Measurements from ENCODE around the gene TMEM235.

Gene TMEM235

DNA sequence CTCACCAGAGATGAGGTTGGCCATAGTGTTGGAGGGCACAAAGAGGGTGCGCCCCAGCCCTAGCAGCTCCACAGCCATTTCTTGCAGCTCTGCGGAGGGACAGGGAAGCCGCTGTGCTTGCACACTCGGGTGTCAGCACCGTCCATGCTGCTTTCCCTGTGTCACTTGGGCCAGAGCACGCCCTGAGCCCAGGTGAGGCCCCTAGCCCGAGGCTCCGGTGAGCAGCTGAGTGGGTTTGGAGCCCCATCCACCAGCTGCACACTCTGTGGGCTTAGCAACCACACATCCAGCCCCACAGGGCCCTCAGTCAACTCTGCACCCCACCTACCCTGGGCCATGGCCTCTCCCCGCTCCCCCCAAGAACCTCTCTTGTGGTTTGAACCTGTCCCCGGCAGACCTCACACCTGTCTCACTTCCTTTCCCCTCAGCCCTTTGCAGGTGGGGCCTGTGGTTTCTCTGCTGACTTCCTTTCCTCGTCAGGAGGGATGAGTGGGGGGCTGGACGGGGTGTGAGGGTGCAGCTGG, 20.7 kb downstream of the TMEM235 start:
- TF ChIP-seq, protein P1, sequence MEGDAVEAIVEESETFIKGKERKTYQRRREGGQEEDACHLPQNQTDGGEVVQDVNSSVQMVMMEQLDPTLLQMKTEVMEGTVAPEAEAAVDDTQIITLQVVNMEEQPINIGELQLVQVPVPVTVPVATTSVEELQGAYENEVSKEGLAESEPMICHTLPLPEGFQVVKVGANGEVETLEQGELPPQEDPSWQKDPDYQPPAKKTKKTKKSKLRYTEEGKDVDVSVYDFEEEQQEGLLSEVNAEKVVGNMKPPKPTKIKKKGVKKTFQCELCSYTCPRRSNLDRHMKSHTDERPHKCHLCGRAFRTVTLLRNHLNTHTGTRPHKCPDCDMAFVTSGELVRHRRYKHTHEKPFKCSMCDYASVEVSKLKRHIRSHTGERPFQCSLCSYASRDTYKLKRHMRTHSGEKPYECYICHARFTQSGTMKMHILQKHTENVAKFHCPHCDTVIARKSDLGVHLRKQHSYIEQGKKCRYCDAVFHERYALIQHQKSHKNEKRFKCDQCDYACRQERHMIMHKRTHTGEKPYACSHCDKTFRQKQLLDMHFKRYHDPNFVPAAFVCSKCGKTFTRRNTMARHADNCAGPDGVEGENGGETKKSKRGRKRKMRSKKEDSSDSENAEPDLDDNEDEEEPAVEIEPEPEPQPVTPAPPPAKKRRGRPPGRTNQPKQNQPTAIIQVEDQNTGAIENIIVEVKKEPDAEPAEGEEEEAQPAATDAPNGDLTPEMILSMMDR (IDR thresholded peaks at IDR 0.05): no peak

DNA sequence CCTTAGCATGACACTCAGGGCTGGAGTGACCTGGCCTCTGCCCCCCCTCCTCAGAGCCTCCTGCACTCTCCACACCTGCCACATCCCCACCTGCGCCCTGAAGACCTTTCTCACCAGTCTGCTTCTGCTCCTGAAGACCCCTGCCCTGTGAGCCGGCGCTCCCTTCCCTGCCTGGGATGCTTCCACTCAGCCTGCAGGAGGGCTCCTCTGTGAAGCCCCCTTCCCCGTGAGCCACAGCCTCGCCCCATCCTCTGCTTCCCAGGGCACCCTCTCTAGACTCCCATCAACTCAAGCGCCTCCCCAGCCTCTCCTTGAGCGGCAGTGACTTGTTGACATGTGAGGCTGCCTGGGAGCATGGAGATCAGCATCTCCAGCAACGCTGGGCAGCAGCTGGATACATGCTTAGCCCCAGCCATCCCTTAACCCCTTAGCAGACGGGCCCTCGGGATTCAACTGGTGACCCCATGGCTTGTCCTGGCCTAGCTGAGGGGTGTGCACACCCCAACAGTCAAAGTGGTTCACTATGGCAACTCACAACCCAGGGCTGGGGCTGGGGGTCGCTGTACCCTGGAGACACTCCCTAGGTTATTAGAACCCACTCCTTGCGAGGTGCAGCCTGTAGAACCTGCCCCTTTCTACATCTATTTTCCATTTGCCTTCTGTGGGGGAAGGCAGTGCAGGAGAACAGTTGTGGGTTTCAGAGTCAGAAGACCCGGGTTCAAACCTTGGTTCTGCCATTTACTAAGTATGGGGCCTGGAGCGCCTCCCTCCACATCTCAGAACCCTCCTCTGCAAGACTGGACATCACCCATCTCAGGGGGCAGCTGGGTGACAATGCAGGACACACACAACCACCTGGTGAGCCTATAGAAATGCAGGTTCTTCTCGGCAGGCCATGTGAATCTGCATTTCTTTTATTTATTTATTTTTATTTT, 21.5 kb downstream of the TMEM235 start:
- TF ChIP-seq, protein P1 (IDR thresholded peaks at IDR 0.05): no peak

DNA sequence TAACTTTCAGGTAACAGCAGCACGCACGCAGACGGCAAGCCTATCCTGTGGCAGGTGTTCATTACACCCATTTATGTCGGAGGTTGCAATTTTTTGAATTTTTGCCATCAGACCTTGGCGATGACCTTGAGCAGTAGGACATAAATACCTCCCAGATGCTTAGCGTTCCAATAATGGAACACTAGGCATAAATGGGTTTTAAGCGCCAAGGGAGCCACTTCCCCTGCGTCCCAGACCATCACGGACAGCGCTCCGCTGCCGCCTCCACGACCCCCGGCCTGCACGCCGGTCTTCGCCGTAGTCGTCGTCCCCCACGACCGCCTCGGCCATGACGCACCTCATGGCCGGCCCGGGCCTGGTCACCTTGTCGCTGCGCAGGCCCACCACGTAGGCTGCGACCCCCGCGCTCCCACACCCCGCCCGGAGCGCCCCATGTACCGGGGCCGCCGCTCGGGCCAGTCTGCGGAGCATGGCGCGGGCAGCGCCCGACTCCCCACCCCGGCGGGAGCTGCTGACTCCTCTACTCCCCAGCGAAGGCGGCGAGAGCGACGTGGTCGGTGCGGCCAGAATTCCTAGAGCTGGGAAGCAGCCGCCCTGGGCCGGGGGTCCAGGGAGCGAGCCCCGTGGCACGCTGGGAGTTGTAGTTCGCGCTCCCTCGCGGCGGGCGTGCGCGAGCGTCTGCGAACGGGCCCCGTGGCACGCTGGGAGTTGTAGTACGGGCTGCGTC, 22.7 kb downstream of the TMEM235 start:
- TF ChIP-seq, protein P1 (IDR thresholded peaks at IDR 0.05): no peak

DNA sequence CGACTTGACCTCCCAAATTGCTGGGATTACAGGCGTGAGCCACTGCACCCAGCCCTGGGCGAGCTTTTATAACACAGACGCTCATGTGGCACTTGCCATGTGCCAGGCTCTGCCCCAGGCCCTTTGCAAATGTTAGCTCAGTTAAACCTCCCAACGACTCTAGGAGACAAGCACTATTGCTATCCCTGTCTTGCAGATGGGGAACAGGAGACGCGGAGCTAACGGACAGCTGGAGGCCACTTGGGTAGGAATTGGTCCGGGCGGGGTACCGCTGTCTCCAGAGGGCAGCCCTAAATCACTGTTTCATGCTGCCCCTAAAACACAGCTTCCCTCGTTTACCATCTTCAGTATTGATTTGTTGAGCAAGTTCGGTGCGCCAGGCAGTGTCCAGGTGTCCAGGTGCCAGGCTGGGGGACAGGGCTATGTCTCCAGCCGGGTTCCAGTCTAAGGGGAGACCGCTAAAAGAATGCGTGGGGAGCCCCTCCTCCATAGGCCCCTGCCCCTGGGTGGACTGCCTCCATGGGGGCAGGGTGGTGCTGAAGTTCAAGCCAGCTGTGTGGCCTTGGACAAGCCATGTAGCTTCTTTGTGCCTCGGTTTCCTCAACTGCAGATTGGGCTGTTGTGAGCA, 23.7 kb downstream of the TMEM235 start:
- TF ChIP-seq, protein P1 (IDR thresholded peaks at IDR 0.05): no peak

DNA sequence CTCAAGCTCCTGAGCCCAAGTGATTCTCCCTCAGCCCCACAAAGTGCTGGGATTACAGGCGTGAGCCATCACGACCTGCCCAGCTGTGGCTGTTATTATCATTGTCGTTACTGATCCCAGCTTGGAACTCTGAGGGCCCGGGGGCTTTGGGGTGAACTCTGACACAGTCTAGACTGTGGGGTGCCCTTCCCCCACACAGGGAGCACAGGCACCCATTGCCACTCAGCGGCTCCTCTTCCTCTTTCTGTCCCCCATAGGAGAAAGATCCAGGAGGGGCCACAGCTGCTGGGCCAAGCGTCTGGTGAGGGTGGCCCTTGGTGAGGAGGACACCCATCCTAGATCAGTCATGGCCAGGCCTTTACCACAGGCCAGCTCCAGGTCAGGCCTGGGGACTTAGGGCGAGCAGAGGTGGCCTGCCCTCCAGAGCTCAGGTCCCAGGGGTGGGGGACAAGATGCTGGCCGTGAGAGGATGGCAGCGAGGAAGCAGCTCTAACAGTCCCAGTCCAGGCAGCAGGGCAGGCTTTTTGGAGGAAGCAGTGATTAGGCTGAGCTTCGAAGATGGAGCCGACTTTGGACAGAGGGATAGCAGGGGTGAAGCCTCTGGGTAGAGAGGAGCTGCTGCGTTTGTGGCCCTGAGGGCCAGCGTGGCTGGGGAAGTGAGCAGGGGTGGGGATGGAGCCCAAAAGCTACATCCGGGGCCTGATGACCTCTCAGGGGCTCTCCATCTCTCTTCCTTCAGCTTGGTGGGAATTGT, 24.7 kb downstream of the TMEM235 start:
- TF ChIP-seq, protein P1 (IDR thresholded peaks at IDR 0.05): no peak

DNA sequence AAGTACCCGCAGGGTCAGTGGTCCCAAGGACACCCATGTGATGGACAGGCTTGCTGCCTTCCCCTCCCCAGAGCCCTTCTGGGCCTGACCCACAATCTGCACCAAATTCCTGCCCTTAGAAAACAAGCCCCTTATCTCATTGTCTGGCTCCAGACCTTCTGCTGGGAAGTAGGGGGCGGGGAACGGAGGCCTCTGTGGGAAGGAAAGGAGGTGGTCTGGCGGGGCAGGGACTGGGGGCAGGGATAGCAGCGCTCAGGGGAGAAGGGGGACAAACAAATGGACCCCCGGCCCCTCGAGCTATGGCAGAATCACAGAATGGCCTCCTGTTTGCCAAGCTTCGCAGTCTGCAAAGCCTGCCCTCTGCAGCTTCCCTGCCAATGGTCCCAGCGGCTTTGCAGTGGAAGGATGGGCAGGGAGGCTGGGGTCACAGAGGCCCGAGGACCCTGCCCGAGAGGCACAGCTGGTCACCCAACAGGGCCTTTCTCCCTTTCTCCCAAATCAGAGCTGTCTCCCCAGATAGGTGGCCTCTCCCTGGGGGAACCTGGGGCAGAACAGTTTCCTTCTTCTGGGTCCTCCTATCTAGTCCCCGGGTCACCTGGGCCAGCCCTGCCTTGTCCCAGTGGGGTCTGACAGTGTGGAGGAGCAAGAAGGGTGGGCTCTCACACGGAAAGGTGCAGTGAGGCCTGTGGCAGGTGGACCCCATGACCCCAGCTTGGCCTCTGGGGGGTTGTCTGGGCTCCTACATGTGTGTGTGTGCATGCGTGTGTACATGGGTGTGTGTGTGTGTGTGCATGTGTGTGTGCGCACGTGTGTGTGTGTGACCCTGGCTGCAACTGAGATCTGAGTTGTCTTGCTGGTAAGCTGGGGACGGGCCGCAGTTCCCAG, 25.5 kb downstream of the TMEM235 start:
- TF ChIP-seq, protein P1 (IDR thresholded peaks at IDR 0.05): no peak

All from LNCAP (cell line).